ENCODE results near the gene TIMM29. TPM values are rescaled to one million over a fixed set of nuclear protein-coding genes. Genes with fewer than 3 reads are reported as not detected.
"Not testable (repeated sequence)": the region's sequence is repeated elsewhere in the genome, so short reads cannot be mapped to it uniquely, and the experiment has no call there.

The TIMM29 gene
- total RNA-seq, 1 donor from 2014 or later = 12.4 TPM

GRCh38 chr19:10952809-10953208 is 24.2 kb downstream of the TIMM29 start:
- no peak for TF ChIP-seq CTCF (IDR thresholded peaks at IDR 0.05; ENCODE audit: borderline replicate concordance)
- H3K36me3 ChIP-seq = no peaks in the 10 kb centered on the region

GRCh38 chr19:10959277-10959968 is 30.8 kb downstream of the TIMM29 start:
- Histone ChIP-seq H3K4me3 (peak overlapping the region; percentile 94), H3K27ac (replicated peaks) (peak overlapping the region; percentile 95), H3K4me1 (peaks cover 26% of the 10 kb centered on the region)
- H3K36me3 ChIP-seq; H3K9me3 ChIP-seq (replicated peaks); H3K27me3 ChIP-seq (ENCODE audit: low read depth); DNase-seq; intact Hi-C loops (cut with micrococcal nuclease): not testable (repeated sequence)

More at GRCh38 chr19:10952809-10953208, 24.2 kb downstream of the TIMM29 start:
- H3K9me3 ChIP-seq (replicated peaks) = no peaks in the 10 kb centered on the region
- DNase-seq = no peak
- H3K4me3 ChIP-seq = no peak overlapping the region
- no peaks in the 10 kb centered on the region for H3K4me1 ChIP-seq
- intact Hi-C loops (cut with micrococcal nuclease) = no loop called here
- H3K27ac ChIP-seq (replicated peaks) = no peak overlapping the region
- H3K27me3 ChIP-seq (ENCODE audit: low read depth) = no peaks in the 10 kb centered on the region

GRCh38 chr19:10960314-10961072 is 31.9 kb downstream of the TIMM29 start, which contains the start of gene SMARCA4:
Gene SMARCA4, plus strand, starts transcription at chr19:10961030. Its CDS starts 23,122 bp downstream, at chr19:10984152.
- TF ChIP-seq CTCF (IDR thresholded peaks at IDR 0.05; ENCODE audit: borderline replicate concordance) = no peak
- Histone ChIP-seq H3K9me3 (replicated peaks) (no peaks in the 10 kb centered on the region), H3K36me3 (no peaks in the 10 kb centered on the region), H3K4me3 (peak within 1 kb of the TSS; percentile 94), H3K4me1 (peaks cover 26% of the 10 kb centered on the region), H3K27me3 (ENCODE audit: low read depth) (no peaks in the 10 kb centered on the region), H3K27ac (replicated peaks) (peak within 1 kb of the TSS; percentile 95)
- peak; percentile 98 for DNase-seq
- intact Hi-C loops (cut with micrococcal nuclease) = no loop called here

- Histone ChIP-seq H3K36me3 (no peaks in the 10 kb centered on the region), H3K27me3 (ENCODE audit: low read depth) (no peaks in the 10 kb centered on the region), H3K9me3 (replicated peaks) (no peaks in the 10 kb centered on the region), H3K4me3 (peak overlapping the region; percentile 94), H3K4me1 (peaks cover 26% of the 10 kb centered on the region), H3K27ac (replicated peaks) (peak overlapping the region; percentile 95)
- intact Hi-C loops (cut with micrococcal nuclease) = no loop called here
- DNase-seq = peak; percentile 73
- no peak for TF ChIP-seq CTCF (IDR thresholded peaks at IDR 0.05; ENCODE audit: borderline replicate concordance)
Observed at GRCh38 chr19:10961073-10961860, 32.7 kb downstream of the TIMM29 start.

GRCh38 chr19:10962863-10963262 is 34.3 kb downstream of the TIMM29 start:
- H3K27ac ChIP-seq (replicated peaks) = no peak overlapping the region
- H3K27me3 ChIP-seq (ENCODE audit: low read depth) = no peaks in the 10 kb centered on the region
- peaks cover 28% of the 10 kb centered on the region for H3K4me1 ChIP-seq
- no peaks in the 10 kb centered on the region for H3K36me3 ChIP-seq
- TF ChIP-seq CTCF (IDR thresholded peaks at IDR 0.05; ENCODE audit: borderline replicate concordance) = no peak
- no peak for DNase-seq
- intact Hi-C loops (cut with micrococcal nuclease) = no loop called here
- no peaks in the 10 kb centered on the region for H3K9me3 ChIP-seq (replicated peaks)
- H3K4me3 ChIP-seq = no peak overlapping the region
